ENCODE results near the gene TANK. TPM values are rescaled to one million over a fixed set of nuclear protein-coding genes. Genes with fewer than 3 reads are reported as not detected.

Gene TANK
- total RNA-seq, 1 experiment from 2014 or later = 24.5 TPM

DNA sequence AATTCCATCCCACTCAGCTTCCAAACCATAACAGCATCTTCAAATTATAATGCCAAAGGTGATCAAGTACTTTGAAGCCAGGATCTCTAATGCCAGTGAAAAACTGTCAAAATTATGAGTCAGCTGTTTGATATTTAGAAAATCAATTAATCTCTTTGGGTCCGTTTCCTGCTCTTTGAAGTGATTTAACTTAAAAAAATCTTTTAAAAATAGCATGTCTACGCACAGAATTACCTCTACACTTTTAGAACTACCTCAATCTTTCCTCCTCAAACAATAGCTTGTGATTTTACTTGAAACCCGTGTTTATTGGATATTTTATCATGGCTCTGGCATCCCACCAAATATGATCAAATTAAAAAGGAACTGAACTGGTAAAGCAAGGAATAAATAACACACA is 31.3 kb upstream of the TANK start (continued):
- TF ChIP-seq, protein P1, sequence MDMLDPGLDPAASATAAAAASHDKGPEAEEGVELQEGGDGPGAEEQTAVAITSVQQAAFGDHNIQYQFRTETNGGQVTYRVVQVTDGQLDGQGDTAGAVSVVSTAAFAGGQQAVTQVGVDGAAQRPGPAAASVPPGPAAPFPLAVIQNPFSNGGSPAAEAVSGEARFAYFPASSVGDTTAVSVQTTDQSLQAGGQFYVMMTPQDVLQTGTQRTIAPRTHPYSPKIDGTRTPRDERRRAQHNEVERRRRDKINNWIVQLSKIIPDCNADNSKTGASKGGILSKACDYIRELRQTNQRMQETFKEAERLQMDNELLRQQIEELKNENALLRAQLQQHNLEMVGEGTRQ (CRISPR knock-in tag; IDR thresholded peaks at IDR 0.05) = no peak
- TF ChIP-seq, protein P2, sequence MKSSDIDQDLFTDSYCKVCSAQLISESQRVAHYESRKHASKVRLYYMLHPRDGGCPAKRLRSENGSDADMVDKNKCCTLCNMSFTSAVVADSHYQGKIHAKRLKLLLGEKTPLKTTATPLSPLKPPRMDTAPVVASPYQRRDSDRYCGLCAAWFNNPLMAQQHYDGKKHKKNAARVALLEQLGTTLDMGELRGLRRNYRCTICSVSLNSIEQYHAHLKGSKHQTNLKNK (CRISPR knock-in tag; IDR thresholded peaks at IDR 0.05) = no peak
- TF ChIP-seq ZNF263 (CRISPR knock-in tag; IDR thresholded peaks at IDR 0.05; ENCODE audit: low read depth) (no peak), PRRX2 (CRISPR knock-in tag; IDR thresholded peaks at IDR 0.05) (no peak), NR3C1 (CRISPR knock-in tag; conservative IDR thresholded peaks at IDR 0.05; ENCODE audit: low read depth) (no peak), FOXJ3 (CRISPR knock-in tag; IDR thresholded peaks at IDR 0.05; ENCODE audit: borderline replicate concordance) (no peak), ZNF416 (CRISPR knock-in tag; IDR thresholded peaks at IDR 0.05) (no peak), GRHL2 (CRISPR knock-in tag; IDR thresholded peaks at IDR 0.05; ENCODE audit: insufficient replicate concordance, severe bottlenecking) (no peak)
- TF ChIP-seq, protein P3, sequence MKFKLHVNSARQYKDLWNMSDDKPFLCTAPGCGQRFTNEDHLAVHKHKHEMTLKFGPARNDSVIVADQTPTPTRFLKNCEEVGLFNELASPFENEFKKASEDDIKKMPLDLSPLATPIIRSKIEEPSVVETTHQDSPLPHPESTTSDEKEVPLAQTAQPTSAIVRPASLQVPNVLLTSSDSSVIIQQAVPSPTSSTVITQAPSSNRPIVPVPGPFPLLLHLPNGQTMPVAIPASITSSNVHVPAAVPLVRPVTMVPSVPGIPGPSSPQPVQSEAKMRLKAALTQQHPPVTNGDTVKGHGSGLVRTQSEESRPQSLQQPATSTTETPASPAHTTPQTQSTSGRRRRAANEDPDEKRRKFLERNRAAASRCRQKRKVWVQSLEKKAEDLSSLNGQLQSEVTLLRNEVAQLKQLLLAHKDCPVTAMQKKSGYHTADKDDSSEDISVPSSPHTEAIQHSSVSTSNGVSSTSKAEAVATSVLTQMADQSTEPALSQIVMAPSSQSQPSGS (CRISPR knock-in tag; IDR thresholded peaks at IDR 0.05; ENCODE audit: borderline replicate concordance, low read depth) = no peak
- TF ChIP-seq, protein P4, sequence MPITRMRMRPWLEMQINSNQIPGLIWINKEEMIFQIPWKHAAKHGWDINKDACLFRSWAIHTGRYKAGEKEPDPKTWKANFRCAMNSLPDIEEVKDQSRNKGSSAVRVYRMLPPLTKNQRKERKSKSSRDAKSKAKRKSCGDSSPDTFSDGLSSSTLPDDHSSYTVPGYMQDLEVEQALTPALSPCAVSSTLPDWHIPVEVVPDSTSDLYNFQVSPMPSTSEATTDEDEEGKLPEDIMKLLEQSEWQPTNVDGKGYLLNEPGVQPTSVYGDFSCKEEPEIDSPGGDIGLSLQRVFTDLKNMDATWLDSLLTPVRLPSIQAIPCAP (CRISPR knock-in tag; IDR thresholded peaks at IDR 0.05) = no peak

DNA sequence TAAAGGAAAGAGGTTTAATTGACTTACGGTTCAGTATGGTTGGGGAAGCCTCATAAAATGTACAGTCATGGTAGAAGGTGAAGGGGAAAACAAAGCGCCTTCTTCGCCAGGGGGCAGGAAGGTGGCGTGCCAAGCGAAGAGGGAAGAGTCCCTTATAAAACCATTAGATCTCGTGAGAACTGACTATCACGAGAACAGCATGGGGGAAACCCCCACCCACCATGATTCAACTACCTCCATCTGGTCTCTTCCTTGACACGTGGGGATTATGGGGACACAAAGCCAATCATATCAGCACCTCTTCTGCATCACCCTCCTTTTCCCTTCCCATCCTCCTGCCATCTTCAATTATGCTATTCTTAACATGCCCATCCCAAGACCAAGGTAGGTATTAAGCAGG is 29.9 kb upstream of the TANK start:
- peaks cover 5% of the 10 kb centered on the region for H3K9me3 Mint-ChIP-seq
- POLR2A ChIA-PET = no interaction called here
- peaks cover 3% of the 10 kb centered on the region; the same call in 1 of the 2 replicates for H3K36me3 Mint-ChIP-seq
- H3K27ac Mint-ChIP-seq = no peak overlapping the region
- no peak for ATAC-seq
- no peaks in the 10 kb centered on the region; the same call in 1 of the 2 replicates for H3K27me3 Mint-ChIP-seq (ENCODE audit: low read depth)
- peaks cover 13% of the 10 kb centered on the region for H3K4me1 Mint-ChIP-seq
- no peak overlapping the region for H3K4me3 Mint-ChIP-seq
- CTCF ChIA-PET = no interaction called here
- no peak for DNase-seq (ENCODE audit: low spot score)
- TF ChIP-seq, protein P5, sequence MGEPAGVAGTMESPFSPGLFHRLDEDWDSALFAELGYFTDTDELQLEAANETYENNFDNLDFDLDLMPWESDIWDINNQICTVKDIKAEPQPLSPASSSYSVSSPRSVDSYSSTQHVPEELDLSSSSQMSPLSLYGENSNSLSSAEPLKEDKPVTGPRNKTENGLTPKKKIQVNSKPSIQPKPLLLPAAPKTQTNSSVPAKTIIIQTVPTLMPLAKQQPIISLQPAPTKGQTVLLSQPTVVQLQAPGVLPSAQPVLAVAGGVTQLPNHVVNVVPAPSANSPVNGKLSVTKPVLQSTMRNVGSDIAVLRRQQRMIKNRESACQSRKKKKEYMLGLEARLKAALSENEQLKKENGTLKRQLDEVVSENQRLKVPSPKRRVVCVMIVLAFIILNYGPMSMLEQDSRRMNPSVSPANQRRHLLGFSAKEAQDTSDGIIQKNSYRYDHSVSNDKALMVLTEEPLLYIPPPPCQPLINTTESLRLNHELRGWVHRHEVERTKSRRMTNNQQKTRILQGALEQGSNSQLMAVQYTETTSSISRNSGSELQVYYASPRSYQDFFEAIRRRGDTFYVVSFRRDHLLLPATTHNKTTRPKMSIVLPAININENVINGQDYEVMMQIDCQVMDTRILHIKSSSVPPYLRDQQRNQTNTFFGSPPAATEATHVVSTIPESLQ (CRISPR knock-in tag; IDR thresholded peaks at IDR 0.05) = no peak
- TF ChIP-seq, protein P1 (CRISPR knock-in tag; IDR thresholded peaks at IDR 0.05) = no peak
- TF ChIP-seq, protein P6, sequence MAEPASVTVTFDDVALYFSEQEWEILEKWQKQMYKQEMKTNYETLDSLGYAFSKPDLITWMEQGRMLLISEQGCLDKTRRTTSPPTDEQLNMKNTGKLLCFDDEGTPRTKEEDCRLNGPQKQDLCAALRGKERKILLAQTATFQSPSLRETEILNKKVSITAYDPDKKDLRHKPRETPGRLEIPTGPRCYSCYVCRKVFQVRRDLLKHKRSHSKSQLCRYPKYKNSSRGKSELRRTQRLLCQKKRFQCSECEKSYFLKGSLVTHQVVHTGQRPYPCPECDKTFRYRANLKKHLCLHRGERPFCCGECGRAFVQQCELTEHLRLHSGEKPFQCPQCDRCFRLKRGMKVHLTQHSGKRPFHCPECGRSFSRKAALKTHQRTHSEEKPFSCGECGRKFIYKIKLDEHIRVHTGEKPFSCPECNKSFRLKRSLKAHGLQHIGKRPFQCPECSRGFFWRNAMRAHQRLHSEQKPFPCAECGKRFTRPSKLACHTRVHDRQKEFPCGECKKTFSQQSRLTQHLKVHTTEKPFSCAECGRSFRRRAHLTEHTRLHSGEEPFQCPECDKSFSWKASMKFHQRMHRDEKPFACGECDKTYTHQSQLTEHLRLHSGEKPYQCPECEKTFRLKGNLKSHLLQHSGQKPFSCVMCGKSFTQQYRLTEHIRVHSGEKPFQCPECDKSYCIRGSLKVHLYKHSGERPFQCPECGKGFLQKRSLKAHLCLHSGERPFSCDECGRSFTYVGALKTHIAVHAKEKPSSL (CRISPR knock-in tag; conservative IDR thresholded peaks at IDR 0.05) = no peak
- TF ChIP-seq KAT7 (CRISPR knock-in tag; IDR thresholded peaks at IDR 0.05; ENCODE audit: borderline replicate concordance) = no peak
- TF ChIP-seq TP53 (CRISPR knock-in tag; IDR thresholded peaks at IDR 0.05) = no peak
- TF ChIP-seq, protein P7, sequence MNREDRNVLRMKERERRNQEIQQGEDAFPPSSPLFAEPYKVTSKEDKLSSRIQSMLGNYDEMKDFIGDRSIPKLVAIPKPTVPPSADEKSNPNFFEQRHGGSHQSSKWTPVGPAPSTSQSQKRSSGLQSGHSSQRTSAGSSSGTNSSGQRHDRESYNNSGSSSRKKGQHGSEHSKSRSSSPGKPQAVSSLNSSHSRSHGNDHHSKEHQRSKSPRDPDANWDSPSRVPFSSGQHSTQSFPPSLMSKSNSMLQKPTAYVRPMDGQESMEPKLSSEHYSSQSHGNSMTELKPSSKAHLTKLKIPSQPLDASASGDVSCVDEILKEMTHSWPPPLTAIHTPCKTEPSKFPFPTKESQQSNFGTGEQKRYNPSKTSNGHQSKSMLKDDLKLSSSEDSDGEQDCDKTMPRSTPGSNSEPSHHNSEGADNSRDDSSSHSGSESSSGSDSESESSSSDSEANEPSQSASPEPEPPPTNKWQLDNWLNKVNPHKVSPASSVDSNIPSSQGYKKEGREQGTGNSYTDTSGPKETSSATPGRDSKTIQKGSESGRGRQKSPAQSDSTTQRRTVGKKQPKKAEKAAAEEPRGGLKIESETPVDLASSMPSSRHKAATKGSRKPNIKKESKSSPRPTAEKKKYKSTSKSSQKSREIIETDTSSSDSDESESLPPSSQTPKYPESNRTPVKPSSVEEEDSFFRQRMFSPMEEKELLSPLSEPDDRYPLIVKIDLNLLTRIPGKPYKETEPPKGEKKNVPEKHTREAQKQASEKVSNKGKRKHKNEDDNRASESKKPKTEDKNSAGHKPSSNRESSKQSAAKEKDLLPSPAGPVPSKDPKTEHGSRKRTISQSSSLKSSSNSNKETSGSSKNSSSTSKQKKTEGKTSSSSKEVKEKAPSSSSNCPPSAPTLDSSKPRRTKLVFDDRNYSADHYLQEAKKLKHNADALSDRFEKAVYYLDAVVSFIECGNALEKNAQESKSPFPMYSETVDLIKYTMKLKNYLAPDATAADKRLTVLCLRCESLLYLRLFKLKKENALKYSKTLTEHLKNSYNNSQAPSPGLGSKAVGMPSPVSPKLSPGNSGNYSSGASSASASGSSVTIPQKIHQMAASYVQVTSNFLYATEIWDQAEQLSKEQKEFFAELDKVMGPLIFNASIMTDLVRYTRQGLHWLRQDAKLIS (CRISPR knock-in tag; IDR thresholded peaks at IDR 0.05; ENCODE audit: borderline replicate concordance) = no peak
- no peak for TF ChIP-seq HMGA2 (CRISPR knock-in tag; IDR thresholded peaks at IDR 0.05)
- TF ChIP-seq, protein P8, sequence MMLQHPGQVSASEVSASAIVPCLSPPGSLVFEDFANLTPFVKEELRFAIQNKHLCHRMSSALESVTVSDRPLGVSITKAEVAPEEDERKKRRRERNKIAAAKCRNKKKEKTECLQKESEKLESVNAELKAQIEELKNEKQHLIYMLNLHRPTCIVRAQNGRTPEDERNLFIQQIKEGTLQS (CRISPR knock-in tag; conservative IDR thresholded peaks at IDR 0.05) = no peak
- TF ChIP-seq, protein P9, sequence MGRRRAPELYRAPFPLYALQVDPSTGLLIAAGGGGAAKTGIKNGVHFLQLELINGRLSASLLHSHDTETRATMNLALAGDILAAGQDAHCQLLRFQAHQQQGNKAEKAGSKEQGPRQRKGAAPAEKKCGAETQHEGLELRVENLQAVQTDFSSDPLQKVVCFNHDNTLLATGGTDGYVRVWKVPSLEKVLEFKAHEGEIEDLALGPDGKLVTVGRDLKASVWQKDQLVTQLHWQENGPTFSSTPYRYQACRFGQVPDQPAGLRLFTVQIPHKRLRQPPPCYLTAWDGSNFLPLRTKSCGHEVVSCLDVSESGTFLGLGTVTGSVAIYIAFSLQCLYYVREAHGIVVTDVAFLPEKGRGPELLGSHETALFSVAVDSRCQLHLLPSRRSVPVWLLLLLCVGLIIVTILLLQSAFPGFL (CRISPR knock-in tag; IDR thresholded peaks at IDR 0.05; ENCODE audit: borderline replicate concordance) = no peak
- no peak for TF ChIP-seq ETV6 (CRISPR knock-in tag; IDR thresholded peaks at IDR 0.05)
- TF ChIP-seq EMX1 (CRISPR knock-in tag; IDR thresholded peaks at IDR 0.05) = no peak
- TF ChIP-seq TEAD4 (CRISPR knock-in tag; IDR thresholded peaks at IDR 0.05) = no peak
- TF ChIP-seq CREM (CRISPR knock-in tag; IDR thresholded peaks at IDR 0.05) = no peak
- no peak for TF ChIP-seq SP1 (CRISPR knock-in tag; conservative IDR thresholded peaks at IDR 0.05)

All from WTC11 (cell line).